T-helper 2 cell treated with Interferon-gamma antibody and Interleukin-4, amounts not matched to agents 100 ng/mL and 5 ng/mL, for 36 hours (primary cell): ENCODE data around the gene CDH4. TPM values are rescaled to one million over a fixed set of nuclear protein-coding genes. Genes with fewer than 3 reads are reported as not detected.

Experiments
- intact Hi-C: fragments of 100-400 bp; cut with micrococcal nuclease; formaldehyde crosslinking; loops from one replicate; pipeline ENCODE4 v1.15.1; 2023
- total RNA-seq: library from RNA; stranded (reverse); gene quantifications from 2 replicates; pipeline ENCODE4 v1.2.3, GENCODE V29; 2022

The CDH4 gene
- total RNA-seq, 1 donor from 2014 or later: not detected

GRCh38 chr20:61744691-61745396, 492.8 kb downstream of the CDH4 start:
- intact Hi-C loops: no loop called here

DNA sequence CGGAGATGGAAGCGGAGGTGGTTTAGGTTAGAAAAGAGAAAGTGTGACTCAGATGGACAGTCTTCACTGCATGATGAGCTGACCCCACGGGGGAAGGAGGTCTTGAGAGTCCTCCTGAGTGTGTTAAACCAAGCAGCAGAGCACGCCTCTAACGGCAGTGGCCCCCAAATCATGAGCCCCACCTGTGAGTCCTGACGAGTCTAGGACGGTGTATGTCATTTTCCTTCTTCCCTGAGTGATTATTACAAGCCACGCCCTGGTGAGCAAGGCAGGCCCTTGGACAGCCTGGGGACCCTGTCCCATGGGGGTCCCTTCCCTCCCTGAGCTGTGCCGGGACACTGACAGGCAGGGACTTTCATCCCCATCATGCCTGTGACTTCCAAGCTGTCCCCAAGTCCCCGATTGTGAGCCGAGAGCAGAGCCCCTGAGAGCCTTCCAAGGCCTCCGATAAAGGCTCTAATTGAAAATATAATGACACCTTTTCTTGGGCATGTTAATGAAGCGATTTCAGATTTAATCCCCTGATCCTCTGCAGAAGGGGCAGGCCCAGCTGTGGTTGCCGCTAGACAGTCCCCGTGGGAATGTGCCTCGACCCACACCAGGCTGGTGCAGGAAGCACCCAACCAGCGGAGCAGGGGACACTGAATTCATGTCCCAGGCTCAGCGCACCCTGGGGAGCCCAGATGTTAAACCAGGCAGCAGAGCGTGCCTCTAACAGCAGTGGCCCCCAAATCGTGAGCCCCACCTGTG, 493.5 kb downstream of the CDH4 start:
- intact Hi-C loops: no loop called here

DNA sequence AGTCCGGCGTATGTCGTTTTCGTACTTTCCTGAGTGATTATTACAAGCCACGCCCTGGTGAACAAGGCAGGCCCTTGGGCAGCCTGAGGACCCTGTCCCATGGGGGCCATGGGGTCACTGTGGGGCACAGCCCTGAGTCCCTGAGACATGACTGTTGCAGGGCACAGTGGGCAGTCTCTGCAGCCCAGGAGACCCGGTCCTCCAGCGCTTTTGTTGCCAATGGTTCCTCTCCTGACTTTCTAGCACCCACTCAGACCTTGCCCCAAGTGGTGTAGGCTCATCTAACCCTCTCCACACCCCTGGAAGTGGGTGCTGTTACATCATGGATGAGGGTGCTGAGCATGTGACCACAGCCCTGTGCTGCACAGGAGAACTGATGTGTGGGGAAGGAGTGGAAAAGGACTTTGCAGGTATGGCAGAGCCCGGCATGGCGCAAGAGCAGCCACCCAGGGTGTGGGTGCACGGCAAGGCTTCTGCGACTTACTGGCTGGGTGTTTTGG, 494.1 kb downstream of the CDH4 start:
- intact Hi-C loops: no loop called here

- intact Hi-C loops: no loop called here
Observed at GRCh38 chr20:61746781-61747180, 494.7 kb downstream of the CDH4 start.

GRCh38 chr20:61748376-61748775, 496.3 kb downstream of the CDH4 start:
- intact Hi-C loops: no loop called here

GRCh38 chr20:61749406-61750075, 497.5 kb downstream of the CDH4 start:
- intact Hi-C loops: no loop called here

- intact Hi-C loops: no loop called here
Observed at GRCh38 chr20:61750093-61750492, 498.0 kb downstream of the CDH4 start.

DNA sequence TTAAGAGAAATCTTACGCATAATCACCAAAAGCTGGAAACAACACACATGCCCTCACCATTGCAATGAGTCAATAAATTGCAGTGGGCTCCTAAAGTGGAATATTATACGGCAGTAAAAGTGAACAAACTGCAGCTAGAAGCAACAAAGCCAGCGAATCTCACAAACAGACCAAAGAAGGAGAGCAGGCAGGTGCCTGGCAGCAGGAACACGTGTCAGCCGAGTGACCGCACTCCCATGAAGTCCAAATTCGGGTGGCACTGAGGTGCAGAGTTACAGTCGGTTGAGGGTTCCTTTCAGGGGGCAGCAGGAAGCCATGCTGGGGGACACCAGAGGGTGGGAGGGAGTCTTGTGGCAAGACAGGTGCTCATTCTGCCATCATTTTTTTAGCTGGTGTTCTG, 500.5 kb downstream of the CDH4 start:
- intact Hi-C loops: no loop called here

DNA sequence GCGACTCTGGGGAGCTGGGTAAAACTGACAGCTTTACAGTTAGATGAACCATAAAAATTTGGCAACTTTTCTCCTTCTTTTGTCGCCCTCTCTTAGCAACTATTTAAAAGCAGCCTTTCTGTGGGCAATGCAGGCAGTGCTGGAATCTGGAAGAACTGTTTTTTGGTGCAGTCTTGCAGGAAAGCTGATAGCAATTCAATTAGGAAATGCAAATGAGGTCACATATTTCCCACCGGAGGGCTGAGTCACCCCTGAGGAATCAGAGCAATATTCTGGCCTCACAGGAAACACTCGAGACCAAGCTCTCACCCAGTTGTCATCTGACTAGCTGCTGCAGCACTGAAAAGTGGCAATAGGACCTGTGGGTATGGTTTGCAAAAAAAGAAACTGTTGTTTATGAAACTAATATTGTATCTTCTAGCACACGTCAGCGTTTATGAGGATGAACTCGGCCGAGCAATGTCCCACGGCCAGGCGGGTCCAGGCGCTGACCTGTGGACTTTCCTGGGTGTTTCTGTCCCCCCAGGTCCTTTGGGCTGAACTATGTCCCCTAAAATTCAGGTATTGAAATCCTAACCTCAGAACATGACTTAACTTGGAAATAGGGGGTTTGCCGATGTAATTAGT, 501.4 kb downstream of the CDH4 start:
- intact Hi-C loops: no loop called here

DNA sequence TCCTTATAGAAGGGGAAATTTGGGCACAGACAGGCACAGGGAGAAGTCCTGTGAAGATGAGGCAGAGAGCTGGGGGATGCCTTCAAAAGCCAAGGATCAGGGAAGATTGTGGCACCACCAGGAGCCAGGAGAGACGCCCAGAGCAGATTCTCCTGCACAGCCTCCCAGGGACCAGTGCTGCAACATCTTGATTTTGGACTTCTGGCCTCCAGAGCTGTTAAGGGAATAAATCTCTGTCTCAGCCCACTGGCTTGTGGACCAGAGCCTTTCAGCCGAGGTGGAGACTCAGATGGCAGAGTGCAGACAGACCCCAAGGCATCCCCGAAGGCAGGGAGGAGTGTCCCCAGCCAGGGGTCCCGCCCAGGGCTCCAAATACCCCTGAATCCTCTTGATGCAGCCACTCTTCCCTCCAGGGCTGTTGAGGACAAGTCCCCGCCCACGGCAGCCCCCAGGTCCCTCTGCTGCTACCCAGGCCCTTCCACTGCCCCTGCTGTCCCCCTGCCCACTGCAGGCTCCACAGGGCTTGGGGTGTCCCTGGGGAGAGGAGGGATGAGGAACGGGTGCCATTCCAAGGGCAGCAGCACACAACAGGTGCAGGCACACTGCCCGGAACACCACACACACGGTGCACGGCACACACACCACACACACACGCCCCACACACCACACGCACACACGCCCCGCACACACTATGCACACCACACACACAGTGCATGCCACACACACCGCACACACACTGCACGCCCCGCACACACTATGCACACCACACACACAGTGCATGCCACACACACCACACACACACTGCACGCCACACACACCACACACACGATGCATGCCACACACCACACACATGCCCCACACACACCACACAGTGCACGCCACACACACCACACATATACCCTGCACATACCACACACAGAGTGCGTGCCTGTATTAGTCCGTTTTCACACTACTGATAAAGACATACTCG, 502.2 kb downstream of the CDH4 start:
- intact Hi-C loops: no loop called here

DNA sequence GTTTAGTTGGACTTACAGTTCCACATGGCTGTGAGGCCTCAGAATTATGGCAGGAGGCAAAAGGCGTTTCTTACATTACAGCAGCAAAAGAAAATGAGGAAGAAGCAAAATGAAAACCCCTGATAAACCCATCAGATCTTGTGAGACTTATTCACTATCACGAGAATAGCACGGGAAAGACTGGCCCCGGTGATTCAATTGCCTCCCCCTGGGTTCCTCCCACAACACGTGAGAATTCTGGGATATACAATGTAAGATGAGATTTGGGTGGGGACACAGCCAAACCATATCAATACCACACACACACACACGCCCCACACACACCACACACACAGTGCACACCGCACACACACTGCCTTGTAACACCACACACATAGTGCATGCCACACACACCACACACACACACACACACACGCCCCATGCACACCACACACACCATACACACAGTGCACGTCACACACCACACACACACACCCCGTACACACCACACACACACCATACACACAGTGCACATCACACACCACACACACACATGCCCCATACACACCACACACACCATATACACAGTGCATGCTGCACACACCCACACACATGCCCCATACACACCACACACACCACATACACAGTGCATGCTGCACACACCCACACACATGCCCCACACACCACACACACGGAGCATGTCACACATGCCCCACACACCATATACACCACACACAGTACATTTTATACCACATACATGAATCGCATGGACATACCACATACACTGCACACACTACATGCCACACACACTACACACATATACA, 503.1 kb downstream of the CDH4 start:
- intact Hi-C loops: no loop called here

GRCh38 chr20:61755971-61756845, 504.1 kb downstream of the CDH4 start:
- intact Hi-C loops: no loop called here

DNA sequence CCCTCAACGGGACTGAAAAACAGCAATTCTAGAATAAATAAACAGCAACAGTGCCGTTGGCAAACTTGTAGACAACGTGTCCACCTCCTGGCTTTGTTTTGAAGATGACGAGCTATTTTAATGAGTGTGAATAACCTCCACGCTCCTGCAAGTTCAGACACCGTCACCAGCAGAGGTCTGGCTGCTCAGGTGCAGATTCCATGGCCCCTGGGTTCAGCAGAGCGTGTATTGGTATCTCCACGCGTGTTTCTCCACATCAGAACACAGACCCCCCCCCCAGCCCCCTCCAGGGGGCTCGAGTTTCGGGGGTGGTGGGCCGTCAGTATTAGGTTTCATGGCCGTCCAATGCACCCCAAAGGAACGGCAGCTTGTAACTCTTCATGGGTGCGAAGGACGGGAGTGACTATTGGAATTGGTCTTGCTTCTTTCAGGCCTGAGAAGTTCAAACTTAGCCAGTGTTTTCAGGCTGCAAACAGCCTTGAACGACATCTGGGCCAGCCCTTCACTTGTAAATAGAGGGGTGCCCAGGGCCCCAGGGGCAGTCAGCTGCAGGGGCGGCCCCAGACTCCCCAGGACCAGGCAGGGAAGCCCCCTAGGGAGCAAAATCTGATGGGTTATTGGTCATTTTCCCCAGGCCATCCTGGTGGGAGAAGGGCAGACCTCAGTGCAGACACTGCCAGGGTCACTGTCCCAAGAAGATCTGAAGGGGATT, 505.1 kb downstream of the CDH4 start:
- intact Hi-C loops: no loop called here

GRCh38 chr20:61757678-61758563, 505.9 kb downstream of the CDH4 start:
- intact Hi-C loops: no loop called here

GRCh38 chr20:61758564-61759200, 506.6 kb downstream of the CDH4 start:
- intact Hi-C loops: no loop called here

- intact Hi-C loops: no loop called here
Observed at GRCh38 chr20:61759286-61760065, 507.4 kb downstream of the CDH4 start.
